Body of pancreas (tissue), 4 donors: Measurements from ENCODE around the gene DHX58. TPM values are rescaled to one million over a fixed set of nuclear protein-coding genes. Genes with fewer than 3 reads are reported as not detected.

Experiments
- ATAC-seq: fragments of 150-250 bp; one replicate; pipeline ENCODE4 v1.9.1; 2016
- DNase-seq, 4 donors: peaks; one replicate each; pipeline ENCODE4 v3.0.0-alpha.2; 2019
- H3K27ac ChIP-seq, 4 donors: fragments of 200-600 bp; sonication (generic); 1 replicate in 3 of 4; 2 replicates in 1 of 4; pipeline versions ENCODE4 v1.5.1 to v1.6.1; 2016 to 2019; ENCODE audit warnings: mild to moderate bottlenecking in 1 of 4, mixed read lengths in 1 of 4, moderate library complexity in 1 of 4
- H3K27me3 ChIP-seq, 2 donors: fragments of 200-600 bp; sonication (generic); one replicate each; pipeline ENCODE4 v1.6.0; 2016; ENCODE audit warnings: mild to moderate bottlenecking in 1 of 2
- H3K36me3 ChIP-seq, 2 donors: fragments of 200-600 bp; sonication (generic); replicated peaks in 1 of 2; 2 replicates each; pipeline ENCODE4 v1.5.1; 2016; ENCODE audit warnings: low read depth in 2 of 2; ENCODE audit not compliant: insufficient read depth in 1 of 2
- H3K4me1 ChIP-seq: fragments of 200-600 bp; sonication (generic); one replicate; pipeline ENCODE4 v1.6.0; 2016
- H3K4me3 ChIP-seq, 2 donors: fragments of 200-600 bp; sonication (generic); 1 replicate in 1 of 2; 2 replicates in 1 of 2; pipeline ENCODE4 v1.5.1; 2016 to 2019
- H3K9me3 ChIP-seq, 3 donors: fragments of 200-600 bp; sonication (generic); 1 replicate in 2 of 3; 2 replicates in 1 of 3; pipeline ENCODE4 v1.5.1; 2016
- POLR2A ChIP-seq, 3 donors: fragments of 450-650 bp; IDR thresholded peaks; one replicate each; pipeline ENCODE4 v1.6.1; 2016; ENCODE audit warnings: antibody characterized with exemption in 3 of 3, mild to moderate bottlenecking in 2 of 3
- WGBS, 2 donors: methylation state at CpG; one replicate each; pipeline ENCODE4 v1.1.5; 2017; 5-methylcytosine and 5-hydroxymethylcytosine counted together
- intact Hi-C: fragments of 100-400 bp; cut with DNase I; formaldehyde crosslinking; loops from one replicate; pipeline ENCODE4 v1.15.1; 2023
- total RNA-seq, 2 donors: library from RNA; depleted of rRNA; stranded (reverse); fragments of >200 nt; gene quantifications; one replicate each; pipeline ENCODE4 v1.1.0, GENCODE V29; 2016
- TF ChIP-seq, protein P1 (sequence below), 7 experiments: fragments of 450-650 bp in 4 of 7; fragments of 200-600 bp in 3 of 7; sonication (generic) in 3 of 7; IDR thresholded peaks; one replicate each; pipeline ENCODE4 v1.5.1; 2016 to 2019; ENCODE audit warnings: antibody characterized with exemption in 7 of 7

DHX58 gene
- total RNA-seq, 2 donors from 2014 or later: 5.7 to 19.1 TPM

DNA sequence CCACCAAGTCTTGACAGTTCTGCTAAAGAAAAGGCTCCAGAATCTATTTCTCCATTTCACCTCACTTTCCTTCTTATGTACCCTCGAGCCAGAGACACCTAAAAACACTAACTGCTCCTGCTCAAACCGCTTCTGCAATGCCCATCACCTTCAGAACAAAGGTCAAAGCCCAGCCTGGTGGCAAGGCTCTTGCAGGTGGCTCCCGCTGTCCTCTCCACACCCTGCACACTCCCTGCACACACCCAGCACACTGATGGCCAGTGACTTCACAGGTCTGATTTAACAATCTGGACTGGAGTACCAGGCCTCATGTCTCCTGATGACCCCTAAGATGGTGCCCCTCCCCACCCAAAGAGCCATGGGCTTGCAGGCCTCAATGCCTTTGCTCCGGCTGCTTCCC is 52.3 kb downstream of the DHX58 start:
- H3K9me3 ChIP-seq: no peaks in the 10 kb centered on the region
- H3K27ac ChIP-seq: no peak overlapping the region
- WGBS, 2 donors: 86% methylated on average over 4 of the region's 4 CpGs
- no peak for DNase-seq
- no peak overlapping the region for H3K4me3 ChIP-seq
- H3K27me3 ChIP-seq: no peaks in the 10 kb centered on the region
- intact Hi-C loops: no loop called here
- no peaks in the 10 kb centered on the region for H3K36me3 ChIP-seq
- TF ChIP-seq, protein P1, sequence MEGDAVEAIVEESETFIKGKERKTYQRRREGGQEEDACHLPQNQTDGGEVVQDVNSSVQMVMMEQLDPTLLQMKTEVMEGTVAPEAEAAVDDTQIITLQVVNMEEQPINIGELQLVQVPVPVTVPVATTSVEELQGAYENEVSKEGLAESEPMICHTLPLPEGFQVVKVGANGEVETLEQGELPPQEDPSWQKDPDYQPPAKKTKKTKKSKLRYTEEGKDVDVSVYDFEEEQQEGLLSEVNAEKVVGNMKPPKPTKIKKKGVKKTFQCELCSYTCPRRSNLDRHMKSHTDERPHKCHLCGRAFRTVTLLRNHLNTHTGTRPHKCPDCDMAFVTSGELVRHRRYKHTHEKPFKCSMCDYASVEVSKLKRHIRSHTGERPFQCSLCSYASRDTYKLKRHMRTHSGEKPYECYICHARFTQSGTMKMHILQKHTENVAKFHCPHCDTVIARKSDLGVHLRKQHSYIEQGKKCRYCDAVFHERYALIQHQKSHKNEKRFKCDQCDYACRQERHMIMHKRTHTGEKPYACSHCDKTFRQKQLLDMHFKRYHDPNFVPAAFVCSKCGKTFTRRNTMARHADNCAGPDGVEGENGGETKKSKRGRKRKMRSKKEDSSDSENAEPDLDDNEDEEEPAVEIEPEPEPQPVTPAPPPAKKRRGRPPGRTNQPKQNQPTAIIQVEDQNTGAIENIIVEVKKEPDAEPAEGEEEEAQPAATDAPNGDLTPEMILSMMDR (IDR thresholded peaks at IDR 0.05): no peak
- no peak for TF ChIP-seq POLR2A (IDR thresholded peaks at IDR 0.05)
- ATAC-seq: no peak
- H3K4me1 ChIP-seq: no peaks in the 10 kb centered on the region

DNA sequence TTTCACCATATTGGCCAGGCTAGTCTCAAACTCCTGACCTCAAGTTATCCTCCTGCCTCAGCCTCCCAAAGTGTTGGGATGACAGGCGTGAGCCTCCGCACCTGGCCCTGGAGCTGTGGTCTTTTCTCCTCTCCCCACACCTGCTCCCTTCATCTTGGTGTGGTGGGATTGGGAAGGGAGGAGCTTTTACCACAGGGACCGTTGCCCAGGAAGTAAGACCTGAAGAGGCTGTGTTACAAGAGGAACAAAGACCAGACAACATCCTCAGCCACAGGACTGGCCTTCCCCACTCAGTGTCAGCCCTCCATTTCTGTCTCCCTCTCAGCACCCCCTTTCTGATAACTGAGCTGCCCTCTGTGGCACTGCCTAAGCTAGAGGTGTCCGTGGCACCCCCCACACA is 52.7 kb downstream of the DHX58 start:
- TF ChIP-seq, protein P1 (IDR thresholded peaks at IDR 0.05): no peak
- no peak for TF ChIP-seq POLR2A (IDR thresholded peaks at IDR 0.05)
- no peaks in the 10 kb centered on the region for H3K4me1 ChIP-seq
- no peak for ATAC-seq
- intact Hi-C loops: no loop called here
- WGBS, 2 donors: 62 to 69% methylated on average over 4 of the region's 4 CpGs
- no peak for DNase-seq
- no peaks in the 10 kb centered on the region for H3K9me3 ChIP-seq
- no peaks in the 10 kb centered on the region for H3K36me3 ChIP-seq
- no peak overlapping the region for H3K4me3 ChIP-seq
- no peaks in the 10 kb centered on the region for H3K27me3 ChIP-seq
- no peak overlapping the region for H3K27ac ChIP-seq

DNA sequence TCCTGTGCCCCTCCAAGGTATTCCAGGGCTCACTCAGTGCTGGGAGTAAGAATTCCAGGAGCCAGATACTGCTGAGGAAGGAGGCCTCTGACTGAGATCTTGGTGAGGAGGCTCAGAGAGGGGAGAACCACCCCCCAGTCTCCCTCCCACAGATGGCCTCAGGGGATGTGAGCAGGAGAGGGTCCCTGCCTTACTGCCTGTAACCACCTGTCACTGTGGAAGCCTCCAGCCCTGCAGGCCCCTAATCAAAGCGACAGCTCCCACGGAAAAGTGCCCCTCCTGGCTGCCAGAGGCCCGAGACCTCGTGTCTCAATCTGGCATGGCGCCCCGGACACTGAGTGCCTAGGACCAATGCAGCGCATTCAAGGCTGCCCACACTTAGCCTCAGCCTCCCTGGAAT is 54.5 kb downstream of the DHX58 start:
- 54 to 63% methylated on average over 5 to 7 of the region's 7 CpGs for WGBS, 2 donors
- no peak overlapping the region for H3K4me3 ChIP-seq
- no peak for ATAC-seq
- H3K4me1 ChIP-seq: no peaks in the 10 kb centered on the region
- H3K9me3 ChIP-seq: no peaks in the 10 kb centered on the region
- H3K36me3 ChIP-seq: no peaks in the 10 kb centered on the region
- H3K27me3 ChIP-seq: no peaks in the 10 kb centered on the region
- H3K27ac ChIP-seq: no peak overlapping the region
- no peak for DNase-seq
- intact Hi-C loops: no loop called here
- TF ChIP-seq, protein P1 (IDR thresholded peaks at IDR 0.05): no peak
- no peak for TF ChIP-seq POLR2A (IDR thresholded peaks at IDR 0.05)

DNA sequence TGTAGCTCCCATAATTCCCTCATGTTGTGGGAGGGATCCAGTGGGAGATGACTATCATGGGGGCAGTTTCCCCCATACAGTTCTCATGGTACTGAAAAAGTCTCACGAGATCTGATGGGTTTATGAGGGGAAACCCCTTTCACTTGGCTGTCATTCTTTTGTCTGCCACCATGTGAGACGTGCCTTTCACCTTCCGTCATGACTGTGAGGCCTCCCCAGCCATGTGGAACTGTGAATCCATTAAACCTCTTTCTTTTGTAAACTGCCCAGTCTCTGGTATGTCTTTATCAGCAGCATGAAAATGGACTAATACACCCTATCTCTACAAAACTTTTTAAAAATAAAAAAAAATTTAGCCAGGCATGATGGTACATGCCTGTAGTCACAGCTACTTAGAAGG is 55.9 kb downstream of the DHX58 start:
- Histone ChIP-seq H3K4me3 (no peak overlapping the region), H3K27ac (no peak overlapping the region), H3K36me3 (no peaks in the 10 kb centered on the region), H3K27me3 (no peaks in the 10 kb centered on the region), H3K9me3 (no peaks in the 10 kb centered on the region), H3K4me1 (no peaks in the 10 kb centered on the region)
- WGBS, 2 donors: 69 to 81% methylated on average over 3 of the region's 3 CpGs
- TF ChIP-seq, protein P1 (IDR thresholded peaks at IDR 0.05): no peak
- TF ChIP-seq POLR2A (IDR thresholded peaks at IDR 0.05): no peak
- ATAC-seq (no peak), DNase-seq (no peak)
- intact Hi-C loops: no loop called here

DNA sequence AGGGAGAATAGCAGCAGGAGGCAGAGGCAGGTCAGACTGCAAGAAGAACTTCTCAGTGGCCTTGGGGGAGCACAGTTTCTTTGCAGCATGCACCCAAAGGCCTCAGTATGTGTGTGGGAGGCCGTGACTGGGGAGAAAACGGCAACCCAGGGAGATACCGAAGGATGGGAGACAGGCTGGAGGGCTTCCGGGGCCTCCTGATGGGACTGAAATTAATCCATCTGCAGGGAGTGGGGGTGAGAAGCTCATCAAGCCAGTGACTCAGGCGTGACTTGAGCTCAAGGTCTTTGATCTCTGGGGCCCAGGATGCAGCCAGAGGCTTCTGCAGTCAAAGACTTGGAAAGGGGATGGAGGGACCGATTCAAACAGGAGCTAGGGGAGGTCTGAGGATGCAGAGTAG is 57.0 kb downstream of the DHX58 start:
- no peak for ATAC-seq
- WGBS, 2 donors: 50 to 69% methylated on average over 6 of the region's 6 CpGs
- H3K9me3 ChIP-seq: no peaks in the 10 kb centered on the region

More for the DNA sequence above, 57.0 kb downstream of the DHX58 start:
- Histone ChIP-seq H3K27me3 (no peaks in the 10 kb centered on the region), H3K36me3 (no peaks in the 10 kb centered on the region), H3K4me1 (peaks cover 6% of the 10 kb centered on the region), H3K27ac (no peak overlapping the region), H3K4me3 (no peak overlapping the region)
- DNase-seq: no peak
- intact Hi-C loops: no loop called here
- no peak for TF ChIP-seq POLR2A (IDR thresholded peaks at IDR 0.05)
- TF ChIP-seq, protein P1 (IDR thresholded peaks at IDR 0.05): no peak
